Natural killer cell (primary cell): ENCODE measurements around the gene GPR52. TPM values are rescaled to one million over a fixed set of nuclear protein-coding genes. Genes with fewer than 3 reads are reported as not detected.

Source experiments
- ATAC-seq, 3 donors: fragments of 150-1000 bp in 2 of 3; fragments of 200-7000 bp in 1 of 3; cut with Tn5 transposase; 1 replicate in 1 of 3; 2 replicates in 2 of 3; pipeline ENCODE4 v1.10.0; 2021; ENCODE audit warnings: mild to moderate bottlenecking in 2 of 3, moderate library complexity in 2 of 3
- DNase-seq, 2 donors: peaks; one replicate each; pipeline versions ENCODE4 v3.0.0 to v3.0.0-alpha.2; 2013 to 2021; ENCODE audit warnings: mixed read lengths in 1 of 2
- H3K27ac ChIP-seq: one replicate; pipeline ENCODE4 v1.5.1; 2013; ENCODE audit warnings: mild to moderate bottlenecking, low read length
- H3K27me3 ChIP-seq: one replicate; pipeline ENCODE4 v1.6.1; 2013; ENCODE audit warnings: low read length; ENCODE audit not compliant: control insufficient read depth, insufficient read depth
- H3K36me3 ChIP-seq: one replicate; pipeline ENCODE4 v1.6.1; 2013; ENCODE audit warnings: low read length; ENCODE audit not compliant: control insufficient read depth, insufficient read depth
- H3K4me1 ChIP-seq: one replicate; pipeline ENCODE4 v1.6.1; 2013; ENCODE audit warnings: low read length; ENCODE audit not compliant: control insufficient read depth, insufficient read depth
- H3K4me3 ChIP-seq: one replicate; pipeline ENCODE4 v1.5.1; 2013; ENCODE audit warnings: low read length
- H3K9me3 ChIP-seq: one replicate; pipeline ENCODE4 v1.6.1; 2013; ENCODE audit warnings: low read length; ENCODE audit not compliant: control insufficient read depth, insufficient read depth
- H3K27ac Mint-ChIP-seq, 2 donors: one replicate each; pipeline ENCODE4 v1.8.0; 2022; ENCODE audit warnings: mild to moderate bottlenecking in 2 of 2, mixed read lengths in 2 of 2, moderate library complexity in 1 of 2
- H3K27me3 Mint-ChIP-seq, 2 donors: one replicate each; pipeline ENCODE4 v1.8.0; 2022; ENCODE audit warnings: low read depth in 2 of 2, mixed read lengths in 2 of 2
- H3K36me3 Mint-ChIP-seq: one replicate; pipeline ENCODE4 v1.8.0; 2022; ENCODE audit warnings: mixed read lengths
- H3K4me1 Mint-ChIP-seq, 2 donors: one replicate each; pipeline ENCODE4 v1.8.0; 2022; ENCODE audit warnings: mixed read lengths in 2 of 2
- H3K4me3 Mint-ChIP-seq: one replicate; pipeline ENCODE4 v1.8.0; 2022; ENCODE audit warnings: mild to moderate bottlenecking, moderate library complexity, mixed read lengths
- H3K9me3 Mint-ChIP-seq, 2 donors: one replicate each; pipeline ENCODE4 v1.8.0; 2022; ENCODE audit warnings: mixed read lengths in 2 of 2
- WGBS: methylation state at CpG from one replicate; pipeline ENCODE4 v1.1.7; 2013; ENCODE audit warnings: missing lambda C conversion rate; ENCODE audit not compliant: insufficient coverage; 5-methylcytosine and 5-hydroxymethylcytosine counted together
- intact Hi-C: fragments of 100-400 bp; cut with micrococcal nuclease; formaldehyde crosslinking; loops from one replicate; pipeline ENCODE4 v1.14.2; 2022
- total RNA-seq, 4 donors: library from RNA; stranded (reverse); fragments of 120-200 nt in 1 of 4; gene quantifications; one replicate each; pipeline versions ENCODE4 v1.2.3 to v1.2.4, GENCODE V29; 2013 to 2022
- TF ChIP-seq, protein P1 (sequence below): fragments of 200-600 bp; IDR thresholded peaks from one replicate; pipeline ENCODE4 v1.8.0; 2022; ENCODE audit warnings: antibody characterized with exemption

GPR52 gene
- total RNA-seq, 3 donors from 2014 or later (not counting 1 experiment from before 2014, with no cell fraction given), result 9.6 to 17.6 (median 14.1) TPM

DNA sequence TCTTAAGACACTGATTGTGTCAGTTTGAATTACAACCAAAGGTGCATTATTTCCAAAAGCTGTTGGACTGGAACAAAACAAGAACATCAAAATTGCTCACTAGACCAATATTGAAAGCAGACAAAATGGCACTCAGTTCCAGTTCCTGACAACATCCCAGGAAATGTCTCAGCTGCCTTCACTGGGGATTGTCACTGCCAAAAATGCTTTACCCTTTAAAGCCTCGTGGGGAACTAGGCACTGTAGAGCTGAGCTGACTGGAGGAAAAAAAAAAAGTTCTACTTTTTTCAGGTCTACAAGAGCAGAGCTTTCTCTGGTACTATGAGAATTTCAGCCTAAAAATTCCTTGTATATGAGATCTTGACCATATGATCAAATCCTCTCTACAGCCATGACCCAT is 21.9 kb downstream of the GPR52 start:
- Mint-ChIP-seq H3K4me3 (no peak overlapping the region), H3K4me1 (peaks cover 14 to 27% of the 10 kb centered on the region in 2 donors), H3K27ac (no peak overlapping the region), H3K27me3 (no peaks in the 10 kb centered on the region), H3K36me3 (no peaks in the 10 kb centered on the region), H3K9me3 (no peaks in the 10 kb centered on the region)
- Histone ChIP-seq H3K9me3 (no peaks in the 10 kb centered on the region), H3K36me3 (no peaks in the 10 kb centered on the region), H3K27ac (no peak overlapping the region), H3K27me3 (no peaks in the 10 kb centered on the region), H3K4me1 (no peaks in the 10 kb centered on the region), H3K4me3 (no peak overlapping the region)
- no peak for ATAC-seq
- TF ChIP-seq, protein P1, sequence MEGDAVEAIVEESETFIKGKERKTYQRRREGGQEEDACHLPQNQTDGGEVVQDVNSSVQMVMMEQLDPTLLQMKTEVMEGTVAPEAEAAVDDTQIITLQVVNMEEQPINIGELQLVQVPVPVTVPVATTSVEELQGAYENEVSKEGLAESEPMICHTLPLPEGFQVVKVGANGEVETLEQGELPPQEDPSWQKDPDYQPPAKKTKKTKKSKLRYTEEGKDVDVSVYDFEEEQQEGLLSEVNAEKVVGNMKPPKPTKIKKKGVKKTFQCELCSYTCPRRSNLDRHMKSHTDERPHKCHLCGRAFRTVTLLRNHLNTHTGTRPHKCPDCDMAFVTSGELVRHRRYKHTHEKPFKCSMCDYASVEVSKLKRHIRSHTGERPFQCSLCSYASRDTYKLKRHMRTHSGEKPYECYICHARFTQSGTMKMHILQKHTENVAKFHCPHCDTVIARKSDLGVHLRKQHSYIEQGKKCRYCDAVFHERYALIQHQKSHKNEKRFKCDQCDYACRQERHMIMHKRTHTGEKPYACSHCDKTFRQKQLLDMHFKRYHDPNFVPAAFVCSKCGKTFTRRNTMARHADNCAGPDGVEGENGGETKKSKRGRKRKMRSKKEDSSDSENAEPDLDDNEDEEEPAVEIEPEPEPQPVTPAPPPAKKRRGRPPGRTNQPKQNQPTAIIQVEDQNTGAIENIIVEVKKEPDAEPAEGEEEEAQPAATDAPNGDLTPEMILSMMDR, result no peak
- DNase-seq, result no peak
- 86% methylated on average over 1 of the region's 1 CpG for WGBS
- intact Hi-C loops, result no loop called here

DNA sequence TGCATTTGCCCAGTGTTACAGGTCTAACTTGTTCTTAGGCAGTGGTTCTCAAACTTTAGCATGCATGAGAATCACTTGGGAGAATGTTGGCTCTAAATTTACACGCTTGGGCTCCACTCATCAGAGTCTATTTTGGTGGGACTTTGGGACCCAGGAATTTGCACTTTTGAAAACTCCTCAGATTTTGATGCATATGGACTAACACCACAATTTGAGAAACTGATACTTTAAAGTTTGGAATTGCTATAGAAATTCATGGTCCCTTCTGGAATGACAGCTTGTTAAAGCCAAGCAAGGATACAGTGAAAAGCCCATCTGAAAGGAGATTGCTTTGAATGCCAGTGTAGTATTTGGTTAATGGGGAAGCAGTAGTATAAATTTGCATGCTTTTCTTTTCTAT is 31.5 kb downstream of the GPR52 start:
- Mint-ChIP-seq H3K36me3 (no peaks in the 10 kb centered on the region), H3K4me3 (no peak overlapping the region), H3K4me1 (peaks cover 5 to 21% of the 10 kb centered on the region in 2 donors), H3K27me3 (no peaks in the 10 kb centered on the region), H3K27ac (no peak overlapping the region), H3K9me3 (no peaks in the 10 kb centered on the region)
- TF ChIP-seq, protein P1, result no peak
- no peaks in the 10 kb centered on the region for H3K4me1 ChIP-seq
- intact Hi-C loops, result no loop called here
- no peaks in the 10 kb centered on the region for H3K9me3 ChIP-seq
- no peak overlapping the region for H3K4me3 ChIP-seq
- no peak for DNase-seq
- H3K27me3 ChIP-seq, result no peaks in the 10 kb centered on the region
- no peaks in the 10 kb centered on the region for H3K36me3 ChIP-seq
- no peak overlapping the region for H3K27ac ChIP-seq
- no peak for ATAC-seq
- WGBS, result 100% methylated on average over 1 of the region's 1 CpG

DNA sequence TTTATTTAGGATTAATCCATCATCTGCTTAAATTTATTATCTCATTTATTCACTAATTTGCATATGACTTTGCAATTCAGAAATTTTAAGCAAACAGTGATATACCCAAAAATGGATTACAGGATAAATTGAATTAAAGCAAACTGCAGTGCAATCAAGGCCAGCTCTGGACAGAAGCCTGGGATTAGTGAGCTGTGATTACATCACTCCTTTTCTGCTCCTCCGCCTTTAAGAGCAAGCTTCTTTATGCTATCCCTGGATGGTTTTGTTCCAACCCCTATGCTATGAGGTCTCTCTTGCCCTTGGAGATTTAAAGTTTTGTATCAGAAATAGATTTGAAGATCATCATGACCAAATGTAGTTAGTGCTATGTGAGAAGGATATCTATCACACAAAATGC is 32.6 kb downstream of the GPR52 start:
- Mint-ChIP-seq H3K27ac (no peak overlapping the region), H3K4me3 (no peak overlapping the region), H3K9me3 (no peaks in the 10 kb centered on the region), H3K36me3 (no peaks in the 10 kb centered on the region), H3K4me1 (peaks cover 9 to 26% of the 10 kb centered on the region in 2 donors), H3K27me3 (no peaks in the 10 kb centered on the region)
- DNase-seq (no peak), ATAC-seq (no peak)
- intact Hi-C loops, result no loop called here
- H3K4me3 ChIP-seq, result no peak overlapping the region
- TF ChIP-seq, protein P1, result no peak
- H3K36me3 ChIP-seq, result no peaks in the 10 kb centered on the region
- no peaks in the 10 kb centered on the region for H3K9me3 ChIP-seq
- WGBS, result 100% methylated on average over 1 of the region's 1 CpG
- no peaks in the 10 kb centered on the region for H3K4me1 ChIP-seq
- H3K27me3 ChIP-seq, result no peaks in the 10 kb centered on the region
- H3K27ac ChIP-seq, result no peak overlapping the region

DNA sequence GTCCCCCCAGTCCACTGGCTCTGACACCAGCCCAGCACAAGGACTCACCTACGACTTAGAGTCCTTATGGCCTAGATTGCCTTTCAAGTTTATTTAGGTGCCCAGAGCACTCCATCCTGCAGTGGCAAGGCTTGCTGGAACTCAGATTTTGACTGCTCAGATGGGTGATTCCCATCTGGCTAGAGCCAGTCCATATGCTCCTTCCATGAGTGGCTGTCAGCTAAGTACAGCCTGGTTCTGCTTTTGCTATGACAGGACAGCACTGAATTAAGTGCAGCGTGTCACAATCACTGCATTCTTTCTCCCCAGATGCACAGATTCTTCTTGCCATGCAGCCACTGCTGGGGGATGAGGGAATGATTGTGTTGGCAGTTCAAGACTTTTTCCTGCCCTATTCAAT is 43.8 kb downstream of the GPR52 start:
- 98% methylated on average over 2 of the region's 2 CpGs for WGBS
- Mint-ChIP-seq H3K9me3 (peaks cover 2 to 5% of the 10 kb centered on the region in 2 donors), H3K4me3 (no peak overlapping the region), H3K27me3 (no peaks in the 10 kb centered on the region), H3K4me1 (peaks cover 31 to 49% of the 10 kb centered on the region in 2 donors), H3K27ac (no peak overlapping the region), H3K36me3 (peaks cover 11% of the 10 kb centered on the region)
- no peaks in the 10 kb centered on the region for H3K36me3 ChIP-seq
- intact Hi-C loops, result no loop called here
- TF ChIP-seq, protein P1, result no peak
- no peak for DNase-seq
- no peaks in the 10 kb centered on the region for H3K4me1 ChIP-seq
- no peak overlapping the region for H3K27ac ChIP-seq
- no peaks in the 10 kb centered on the region for H3K9me3 ChIP-seq
- H3K4me3 ChIP-seq, result no peak overlapping the region
- no peaks in the 10 kb centered on the region for H3K27me3 ChIP-seq
- ATAC-seq, result no peak
